Hippocampal formation (tissue), 2 donors: ENCODE results near the gene EXOC3L2.

Experiments used
- DNase-seq, 2 donors: peaks; one replicate each; lab custom pipeline; 2025; lab: John Stamatoyannopoulos, UW

The EXOC3L2 gene

GRCh38 chr19:45218911-45219743, 26.1 kb downstream of the EXOC3L2 start:
- DNase-seq, result no peak

- DNase-seq, result no peak
These were observed 26.8 kb downstream of the EXOC3L2 start for GRCh38 chr19:45218426-45218825.

- DNase-seq, result no peak
These were observed 27.3 kb downstream of the EXOC3L2 start for GRCh38 chr19:45217957-45218334.

GRCh38 chr19:45217193-45217956, 27.8 kb downstream of the EXOC3L2 start:
- DNase-seq, result no peak

- no peak for DNase-seq
These were observed 28.5 kb downstream of the EXOC3L2 start for GRCh38 chr19:45216667-45217066.

GRCh38 chr19:45215391-45216191, 29.6 kb downstream of the EXOC3L2 start:
- DNase-seq, result no peak

GRCh38 chr19:45213031-45213430, 32.2 kb downstream of the EXOC3L2 start:
- no peak for DNase-seq

GRCh38 chr19:45211751-45212381, 33.3 kb downstream of the EXOC3L2 start:
- no peak for DNase-seq

- no peak for DNase-seq
These were observed 38.9 kb downstream of the EXOC3L2 start for GRCh38 chr19:45206328-45206727.

- DNase-seq, result no peak
These were observed 39.4 kb downstream of the EXOC3L2 start for GRCh38 chr19:45205810-45206209.

GRCh38 chr19:45202637-45203036, 42.6 kb downstream of the EXOC3L2 start:
- no peak for DNase-seq

- no peak for DNase-seq
These were observed 44.6 kb downstream of the EXOC3L2 start for GRCh38 chr19:45200568-45200967.

- DNase-seq, result no peak
These were observed 49.4 kb downstream of the EXOC3L2 start for GRCh38 chr19:45195764-45196163.

GRCh38 chr19:45191375-45191774, 53.8 kb downstream of the EXOC3L2 start:
- DNase-seq, result no peak

- no peak for DNase-seq
These were observed 55.2 kb downstream of the EXOC3L2 start for GRCh38 chr19:45189971-45190370.

GRCh38 chr19:45187421-45188100, 57.6 kb downstream of the EXOC3L2 start:
- no peak for DNase-seq

- no peak for DNase-seq
These were observed 58.5 kb downstream of the EXOC3L2 start for GRCh38 chr19:45186509-45187334.

- no peak for DNase-seq
These were observed 61.1 kb downstream of the EXOC3L2 start for GRCh38 chr19:45184115-45184514.

GRCh38 chr19:45182758-45183157, 62.4 kb downstream of the EXOC3L2 start:
- DNase-seq, result no peak

GRCh38 chr19:45180936-45181335, 64.3 kb downstream of the EXOC3L2 start:
- DNase-seq, result no peak
